Measurements from ENCODE around the gene ZEB1. TPM values are rescaled to one million over a fixed set of nuclear protein-coding genes. Genes with fewer than 3 reads are reported as not detected.
"Not testable (repeated sequence)": the region's sequence is repeated elsewhere in the genome, so short reads cannot be mapped to it uniquely, and the experiment has no call there.

The ZEB1 gene
- total RNA-seq, 2 donors from 2014 or later: 15.0 to 28.2 TPM

DNA sequence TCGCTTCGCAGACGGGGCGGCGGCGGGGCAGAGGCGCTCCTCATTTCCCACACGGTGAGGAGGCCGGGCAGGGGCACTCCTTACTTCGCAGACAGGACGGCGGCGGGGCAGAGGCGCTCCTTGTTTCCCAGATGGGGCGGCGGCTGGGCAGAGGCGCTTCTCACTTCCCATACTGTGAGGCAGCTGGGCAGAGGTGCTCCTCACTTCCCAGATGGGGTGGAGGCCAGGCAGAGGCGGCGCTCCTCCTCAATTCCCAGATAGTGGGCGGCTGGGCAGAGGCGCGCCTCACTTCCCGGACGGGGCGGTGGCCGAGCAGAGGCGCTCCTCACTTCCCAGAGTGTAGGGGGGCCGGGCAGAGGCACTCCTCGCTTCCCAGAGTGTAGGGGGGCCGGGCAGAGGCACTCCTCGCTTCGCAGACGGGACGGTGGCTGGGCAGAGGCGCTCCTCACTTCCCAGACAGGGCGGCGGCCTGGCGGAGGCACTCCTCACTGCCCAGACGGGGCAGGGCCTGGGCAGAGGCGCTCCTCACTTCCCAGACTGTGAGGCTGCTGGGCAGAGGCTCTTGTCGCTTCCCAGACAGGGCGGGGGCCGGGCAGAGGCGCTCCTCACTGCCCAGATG lies 43.1 kb downstream of the ZEB1 start:
- 96% methylated on average over 39 of the region's 44 CpGs for WGBS
- no peaks in the 10 kb centered on the region for H3K36me3 ChIP-seq
- intact Hi-C loops (cut with DNase I): no loop called here

DNA sequence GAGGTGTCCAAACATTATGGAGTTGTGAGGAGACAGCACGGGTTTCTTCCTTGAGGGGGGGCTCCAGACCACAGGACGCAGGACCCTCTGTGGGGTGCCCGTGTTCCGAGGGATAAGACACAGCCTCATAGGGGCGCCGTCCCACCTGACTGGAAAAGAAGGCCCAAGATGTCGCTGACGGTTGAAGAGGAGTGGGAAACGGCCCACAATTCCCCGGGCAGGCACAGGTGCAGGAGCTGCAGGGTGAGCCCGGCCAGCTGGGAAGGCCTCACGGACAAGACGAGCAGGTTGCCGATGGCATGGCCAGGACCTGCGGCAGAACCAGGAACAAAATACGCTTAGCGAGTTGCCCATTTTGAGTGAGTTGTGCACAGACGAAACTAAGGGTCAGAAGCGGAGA lies 44.7 kb downstream of the ZEB1 start:
- H3K36me3 ChIP-seq; H3K4me3 ChIP-seq; H3K27me3 ChIP-seq (replicated peaks; ENCODE audit: insufficient read depth); H3K4me1 ChIP-seq (replicated peaks); DNase-seq (ENCODE audit: low spot score); H3K27ac ChIP-seq; intact Hi-C loops (cut with DNase I); H3K9me3 ChIP-seq: not testable (repeated sequence)
- WGBS: 96% methylated on average over 19 of the region's 19 CpGs

More for the DNA sequence above, 43.1 kb downstream of the ZEB1 start:
- Histone ChIP-seq H3K27me3 (replicated peaks; ENCODE audit: insufficient read depth) (no peaks in the 10 kb centered on the region), H3K27ac (no peak overlapping the region), H3K4me3 (no peak overlapping the region), H3K4me1 (replicated peaks) (no peaks in the 10 kb centered on the region), H3K9me3 (no peaks in the 10 kb centered on the region)
- TF ChIP-seq, protein P1, sequence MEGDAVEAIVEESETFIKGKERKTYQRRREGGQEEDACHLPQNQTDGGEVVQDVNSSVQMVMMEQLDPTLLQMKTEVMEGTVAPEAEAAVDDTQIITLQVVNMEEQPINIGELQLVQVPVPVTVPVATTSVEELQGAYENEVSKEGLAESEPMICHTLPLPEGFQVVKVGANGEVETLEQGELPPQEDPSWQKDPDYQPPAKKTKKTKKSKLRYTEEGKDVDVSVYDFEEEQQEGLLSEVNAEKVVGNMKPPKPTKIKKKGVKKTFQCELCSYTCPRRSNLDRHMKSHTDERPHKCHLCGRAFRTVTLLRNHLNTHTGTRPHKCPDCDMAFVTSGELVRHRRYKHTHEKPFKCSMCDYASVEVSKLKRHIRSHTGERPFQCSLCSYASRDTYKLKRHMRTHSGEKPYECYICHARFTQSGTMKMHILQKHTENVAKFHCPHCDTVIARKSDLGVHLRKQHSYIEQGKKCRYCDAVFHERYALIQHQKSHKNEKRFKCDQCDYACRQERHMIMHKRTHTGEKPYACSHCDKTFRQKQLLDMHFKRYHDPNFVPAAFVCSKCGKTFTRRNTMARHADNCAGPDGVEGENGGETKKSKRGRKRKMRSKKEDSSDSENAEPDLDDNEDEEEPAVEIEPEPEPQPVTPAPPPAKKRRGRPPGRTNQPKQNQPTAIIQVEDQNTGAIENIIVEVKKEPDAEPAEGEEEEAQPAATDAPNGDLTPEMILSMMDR (IDR thresholded peaks at IDR 0.05): no peak
- TF ChIP-seq POLR2AphosphoS5 (IDR thresholded peaks at IDR 0.05) (no peak), POLR2A (IDR thresholded peaks at IDR 0.05) (no peak)
- no peak for DNase-seq (ENCODE audit: low spot score)

DNA sequence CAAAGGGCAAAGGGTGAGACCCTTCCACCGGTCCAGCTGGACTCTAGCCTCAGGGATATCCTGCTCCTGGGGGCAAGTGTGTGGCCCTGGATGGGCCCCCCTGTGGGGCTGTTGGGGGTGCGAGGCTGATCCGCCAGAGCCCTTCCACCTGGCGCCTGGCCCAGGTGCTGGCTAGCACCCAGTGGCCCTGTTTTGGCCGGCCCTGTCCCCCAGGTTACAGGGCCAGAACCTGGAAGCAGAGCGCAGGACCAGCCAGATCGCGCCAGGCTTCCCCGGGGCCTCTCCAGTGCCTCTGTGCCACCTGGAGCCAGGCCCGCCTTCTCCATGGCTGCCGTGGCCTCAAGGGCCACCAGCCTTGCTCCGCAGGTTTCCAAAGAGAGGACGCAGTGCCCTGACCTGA lies 45.2 kb downstream of the ZEB1 start:
- H3K4me3 ChIP-seq; DNase-seq (ENCODE audit: low spot score); H3K9me3 ChIP-seq; H3K4me1 ChIP-seq (replicated peaks); H3K27ac ChIP-seq; H3K27me3 ChIP-seq (replicated peaks; ENCODE audit: insufficient read depth); H3K36me3 ChIP-seq; intact Hi-C loops (cut with DNase I): not testable (repeated sequence)
- WGBS: 94% methylated on average over 10 of the region's 13 CpGs

- Histone ChIP-seq H3K9me3 (no peaks in the 10 kb centered on the region), H3K27me3 (replicated peaks; ENCODE audit: insufficient read depth) (no peaks in the 10 kb centered on the region), H3K36me3 (no peaks in the 10 kb centered on the region), H3K4me1 (replicated peaks) (no peaks in the 10 kb centered on the region), H3K4me3 (no peak overlapping the region), H3K27ac (no peak overlapping the region)
- TF ChIP-seq, protein P1 (IDR thresholded peaks at IDR 0.05): no peak
- TF ChIP-seq POLR2A (IDR thresholded peaks at IDR 0.05) (no peak), POLR2AphosphoS5 (IDR thresholded peaks at IDR 0.05) (no peak)
- no peak for DNase-seq (ENCODE audit: low spot score)
- intact Hi-C loops (cut with DNase I): no loop called here
- 64% methylated on average over 4 of the region's 4 CpGs for WGBS
Observed at GRCh38 chr10:31366703-31367102, 47.7 kb downstream of the ZEB1 start.

GRCh38 chr10:31368724-31369123 lies 49.7 kb downstream of the ZEB1 start:
- Histone ChIP-seq H3K27ac (no peak overlapping the region), H3K4me1 (replicated peaks) (no peaks in the 10 kb centered on the region), H3K9me3 (no peaks in the 10 kb centered on the region), H3K27me3 (replicated peaks; ENCODE audit: insufficient read depth) (no peaks in the 10 kb centered on the region), H3K4me3 (no peak overlapping the region), H3K36me3 (no peaks in the 10 kb centered on the region)
- intact Hi-C loops (cut with DNase I): no loop called here
- TF ChIP-seq POLR2AphosphoS5 (IDR thresholded peaks at IDR 0.05) (no peak), POLR2A (IDR thresholded peaks at IDR 0.05) (no peak)
- TF ChIP-seq, protein P1 (IDR thresholded peaks at IDR 0.05): no peak
- DNase-seq (ENCODE audit: low spot score): no peak

- no peaks in the 10 kb centered on the region for H3K27me3 ChIP-seq (replicated peaks; ENCODE audit: insufficient read depth)
- no peak overlapping the region for H3K4me3 ChIP-seq
- no peaks in the 10 kb centered on the region for H3K9me3 ChIP-seq
- no peak overlapping the region for H3K27ac ChIP-seq
- WGBS: 88% methylated on average over 3 of the region's 3 CpGs
- no peaks in the 10 kb centered on the region for H3K36me3 ChIP-seq
- no peaks in the 10 kb centered on the region for H3K4me1 ChIP-seq (replicated peaks)
- intact Hi-C loops (cut with DNase I): no loop called here
- TF ChIP-seq, protein P1 (IDR thresholded peaks at IDR 0.05): no peak
- no peak for DNase-seq (ENCODE audit: low spot score)
Observed at GRCh38 chr10:31372439-31372838, 53.4 kb downstream of the ZEB1 start.

Measured in prostate gland (tissue), 2 donors.